HG03575 (cell line): Measurements from ENCODE around the gene CORT.
"Not testable (repeated sequence)": the region's sequence is repeated elsewhere in the genome, so short reads cannot be mapped to it uniquely, and the experiment has no call there.

ENCODE experiments used
- ATAC-seq: cut with Tn5 transposase; IDR thresholded peaks from one replicate; pipeline ENCODE4 v1.9.1; 2021; ENCODE audit not compliant: unreplicated experiment, insufficient number of reproducible peaks, low FRiP score; ENCODE audit errors: extremely low read depth

Gene CORT

GRCh38 chr1:10449751-10450150 lies at the start of gene CORT:
Gene CORT (plus strand): TSS chr1:10450031. CDS start chr1:10450224, 193 bp downstream.
- ATAC-seq, result no peak

GRCh38 chr1:10401281-10401680 lies 48.5 kb upstream of the CORT start:
- ATAC-seq, result no peak

- no peak for ATAC-seq
These were observed 47.0 kb upstream of the CORT start for GRCh38 chr1:10402729-10403274.

GRCh38 chr1:10407201-10407600 lies 42.6 kb upstream of the CORT start:
- no peak for ATAC-seq

GRCh38 chr1:10415211-10415930 lies 34.5 kb upstream of the CORT start:
- no peak for ATAC-seq

GRCh38 chr1:10415967-10416366 lies 33.9 kb upstream of the CORT start:
- not testable (repeated sequence) for ATAC-seq

GRCh38 chr1:10418741-10419140 lies 31.1 kb upstream of the CORT start:
- ATAC-seq, result not testable (repeated sequence)

GRCh38 chr1:10419351-10419750 lies 30.5 kb upstream of the CORT start:
- no peak for ATAC-seq

- no peak for ATAC-seq
These were observed 28.2 kb upstream of the CORT start for GRCh38 chr1:10421637-10422036.

- ATAC-seq, result no peak
These were observed 25.8 kb upstream of the CORT start for GRCh38 chr1:10424034-10424433.

- ATAC-seq, result no peak
These were observed 25.2 kb upstream of the CORT start for GRCh38 chr1:10424651-10425050.

GRCh38 chr1:10425826-10426534 lies 23.9 kb upstream of the CORT start:
- ATAC-seq, result not testable (repeated sequence)

- ATAC-seq, result not testable (repeated sequence)
These were observed 23.3 kb upstream of the CORT start for GRCh38 chr1:10426535-10426848.

- no peak for ATAC-seq
These were observed 20.8 kb upstream of the CORT start for GRCh38 chr1:10428984-10429383.

- no peak for ATAC-seq
These were observed 20.0 kb upstream of the CORT start for GRCh38 chr1:10429868-10430215.

- no peak for ATAC-seq
These were observed 19.4 kb upstream of the CORT start, which contains the start of gene CENPS for GRCh38 chr1:10430216-10431069. Gene CENPS (plus strand): TSS chr1:10430433. CDS start chr1:10430518, 85 bp downstream.

- no peak for ATAC-seq
These were observed 18.6 kb upstream of the CORT start for GRCh38 chr1:10431070-10431730.

GRCh38 chr1:10432910-10433700 lies 16.7 kb upstream of the CORT start:
- ATAC-seq, result no peak
